DND-41 (cell line): ENCODE data around the gene TNIK.

Experiments
- ATAC-seq: fragments of 200-7000 bp; cut with Tn5 transposase; 3 replicates; pipeline ENCODE4 v1.9.1; 2021; ENCODE audit warnings: low read depth; ENCODE audit not compliant: insufficient read depth
- DNase-seq: peaks from one replicate; pipeline ENCODE4 v3.0.0-alpha.2; 2020
- H2AFZ ChIP-seq: 2 replicates; pipeline ENCODE4 v1.6.0; 2012; ENCODE audit warnings: low read depth, low read length
- H3K27ac ChIP-seq: 2 replicates; pipeline ENCODE4 v1.5.1; 2012; ENCODE audit warnings: low read length, inconsistent platforms
- H3K27me3 ChIP-seq: fragments of 200-600 bp; sonication (generic); 2 replicates; pipeline ENCODE4 v1.6.0; 2012; ENCODE audit warnings: low read length, mild to moderate bottlenecking, inconsistent platforms; ENCODE audit not compliant: insufficient read depth, poor library complexity
- H3K36me3 ChIP-seq: 2 replicates; pipeline ENCODE4 v1.5.1; 2012; ENCODE audit warnings: low read length, inconsistent platforms; ENCODE audit not compliant: insufficient read depth
- H3K4me1 ChIP-seq: 2 replicates; pipeline ENCODE4 v1.5.1; 2012; ENCODE audit warnings: mild to moderate bottlenecking, low read length; ENCODE audit not compliant: insufficient read depth
- H3K4me2 ChIP-seq: 2 replicates; pipeline ENCODE4 v1.6.0; 2012; ENCODE audit warnings: mild to moderate bottlenecking, moderate library complexity, low read length, inconsistent platforms; ENCODE audit not compliant: insufficient read depth
- H3K4me3 ChIP-seq, 2 experiments: fragments of 200-600 bp in 1 of 2; shearing (Covaris generic) in 1 of 2; 2 replicates each; pipeline ENCODE4 v1.5.1; 2012 to 2016; ENCODE audit warnings: inconsistent platforms in 2 of 2, low read length in 2 of 2, mild to moderate bottlenecking in 2 of 2, low read depth in 1 of 2, moderate library complexity in 1 of 2
- H3K79me2 ChIP-seq: 2 replicates; pipeline ENCODE4 v1.6.0; 2012; ENCODE audit warnings: low read length, inconsistent platforms; ENCODE audit not compliant: insufficient read depth
- H3K9ac ChIP-seq: 2 replicates; pipeline ENCODE4 v1.6.0; 2012; ENCODE audit warnings: low read depth, mild to moderate bottlenecking, inconsistent platforms, low read length, moderate library complexity
- H3K9me3 ChIP-seq: 2 replicates; pipeline ENCODE4 v1.5.1; 2012; ENCODE audit warnings: low read length, moderate library complexity, mild to moderate bottlenecking, inconsistent platforms; ENCODE audit not compliant: insufficient read depth, severe bottlenecking
- H4K20me1 ChIP-seq: 2 replicates; pipeline ENCODE4 v1.6.0; 2012; ENCODE audit warnings: low read length; ENCODE audit not compliant: insufficient read depth
- CTCF ChIP-seq: IDR thresholded peaks from 2 replicates; pipeline ENCODE4 v1.5.1; 2012; ENCODE audit warnings: borderline replicate concordance, low read length, moderate library complexity, mild to moderate bottlenecking; ENCODE audit not compliant: poor library complexity, severe bottlenecking; ENCODE audit errors: extremely low read depth
- EZH2 ChIP-seq: IDR thresholded peaks from 3 replicates; pipeline ENCODE4 v1.6.1; 2012; ENCODE audit warnings: borderline replicate concordance, low read depth, mild to moderate bottlenecking, moderate library complexity, low read length, inconsistent platforms; ENCODE audit not compliant: severe bottlenecking

Gene TNIK

GRCh38 chr3:171328419-171329082 is 131.7 kb downstream of the TNIK start:
- no peak overlapping the region for H3K4me2 ChIP-seq
- ATAC-seq (peak; percentile 78), DNase-seq (peak; percentile 36)
- peaks cover 6% of the 10 kb centered on the region; the same call in 1 of the 2 replicates for H3K4me1 ChIP-seq
- no peaks in the 10 kb centered on the region for H3K36me3 ChIP-seq
- H2AFZ ChIP-seq: no peak overlapping the region
- peaks cover 2% of the 10 kb centered on the region for H3K27me3 ChIP-seq
- no peaks in the 10 kb centered on the region for H3K9me3 ChIP-seq
- no peak overlapping the region for H3K4me3 ChIP-seq
- H3K27ac ChIP-seq: no peak overlapping the region
- no peak overlapping the region for H3K9ac ChIP-seq
- H4K20me1 ChIP-seq: no peaks in the 10 kb centered on the region
- TF ChIP-seq CTCF (peak; percentile 55), EZH2 (no peak)
- H3K79me2 ChIP-seq: no peaks in the 10 kb centered on the region

- Histone ChIP-seq H3K4me3 (no peak overlapping the region), H3K9ac (no peak overlapping the region), H2AFZ (no peak overlapping the region), H3K36me3 (no peaks in the 10 kb centered on the region), H3K27ac (no peak overlapping the region), H3K9me3 (no peaks in the 10 kb centered on the region), H3K79me2 (no peaks in the 10 kb centered on the region), H3K27me3 (peaks cover 2% of the 10 kb centered on the region), H4K20me1 (no peaks in the 10 kb centered on the region), H3K4me1 (peaks cover 6% of the 10 kb centered on the region; the same call in 1 of the 2 replicates), H3K4me2 (no peak overlapping the region)
- TF ChIP-seq CTCF (no peak), EZH2 (no peak)
- peak; percentile 42; the same call in 2 of the 3 replicates for ATAC-seq
- DNase-seq: peak; percentile 9
Measured at GRCh38 chr3:171327441-171328174, 132.6 kb downstream of the TNIK start.

- H3K4me2 ChIP-seq: no peak overlapping the region
- H3K27ac ChIP-seq: no peak overlapping the region
- H3K9ac ChIP-seq: no peak overlapping the region
- no peak for TF ChIP-seq EZH2
- no peak for TF ChIP-seq CTCF
- ATAC-seq: no peak
- H3K9me3 ChIP-seq: no peaks in the 10 kb centered on the region
- H4K20me1 ChIP-seq: no peaks in the 10 kb centered on the region
- H3K4me3 ChIP-seq: no peak overlapping the region
- peaks cover 6% of the 10 kb centered on the region; the same call in 1 of the 2 replicates for H3K4me1 ChIP-seq
- no peak for DNase-seq
- H3K27me3 ChIP-seq: peaks cover 2% of the 10 kb centered on the region
- H2AFZ ChIP-seq: no peak overlapping the region
- H3K79me2 ChIP-seq: no peaks in the 10 kb centered on the region
- H3K36me3 ChIP-seq: no peaks in the 10 kb centered on the region
Measured at GRCh38 chr3:171326717-171327440, 133.3 kb downstream of the TNIK start.
